WERI-Rb-1 (cell line): ENCODE measurements around the gene RD3L.

Source experiments
- DNase-seq: peaks from one replicate; pipeline ENCODE4 v3.0.0-alpha.2; 2020
- H3K27ac ChIP-seq: fragments of 250-450 bp; sonication (Bioruptor Pico); 2 replicates; pipeline ENCODE4 v1.5.1; 2020; ENCODE audit warnings: mild to moderate bottlenecking, moderate library complexity
- H3K27me3 ChIP-seq: fragments of 250-450 bp; sonication (Bioruptor Pico); 2 replicates; pipeline ENCODE4 v1.5.1; 2021; ENCODE audit warnings: mild to moderate bottlenecking, low read depth, moderate library complexity; ENCODE audit not compliant: insufficient read depth, severe bottlenecking
- H3K36me3 ChIP-seq: fragments of 250-450 bp; sonication (Bioruptor Pico); 2 replicates; pipeline ENCODE4 v1.5.1; 2020; ENCODE audit warnings: mild to moderate bottlenecking, moderate library complexity
- H3K4me3 ChIP-seq: 2 replicates; pipeline ENCODE4 v1.5.1; 2011; ENCODE audit warnings: low read depth, mild to moderate bottlenecking, control low read depth, low read length
- H3K9me3 ChIP-seq: fragments of 250-450 bp; sonication (Bioruptor Pico); 2 replicates; pipeline ENCODE4 v1.5.1; 2021; ENCODE audit warnings: mild to moderate bottlenecking, moderate library complexity; ENCODE audit not compliant: severe bottlenecking
- TF ChIP-seq, protein P1 (sequence below): IDR thresholded peaks from 2 replicates; pipeline ENCODE4 v1.5.1; 2011; ENCODE audit warnings: low read depth, mild to moderate bottlenecking, control low read depth, inconsistent platforms, low read length

The RD3L gene

DNA sequence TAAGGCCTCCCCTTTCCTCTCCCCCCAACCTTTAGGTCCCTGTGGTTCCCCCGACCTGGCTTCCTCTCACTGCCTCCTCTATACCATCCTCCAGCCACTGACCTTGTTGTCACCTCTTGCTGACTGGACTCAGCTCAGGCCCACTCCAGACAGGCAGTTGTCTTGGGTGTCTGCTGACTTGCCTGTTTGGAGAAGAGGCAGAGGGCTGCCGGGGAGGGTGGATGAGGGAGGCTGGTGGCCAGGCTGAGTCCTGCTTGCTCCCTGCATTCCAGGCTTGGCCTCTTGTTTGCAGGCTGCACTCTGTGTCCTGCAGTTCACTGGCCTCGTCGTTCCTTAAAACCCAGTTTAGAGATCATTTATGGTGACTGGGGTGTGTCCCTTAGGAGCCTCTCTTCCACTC is 31.0 kb upstream of the RD3L start:
- Histone ChIP-seq H3K36me3 (no peaks in the 10 kb centered on the region), H3K27ac (no peak overlapping the region), H3K4me3 (no peak overlapping the region), H3K27me3 (no peaks in the 10 kb centered on the region), H3K9me3 (no peaks in the 10 kb centered on the region)
- DNase-seq: no peak
- TF ChIP-seq, protein P1, sequence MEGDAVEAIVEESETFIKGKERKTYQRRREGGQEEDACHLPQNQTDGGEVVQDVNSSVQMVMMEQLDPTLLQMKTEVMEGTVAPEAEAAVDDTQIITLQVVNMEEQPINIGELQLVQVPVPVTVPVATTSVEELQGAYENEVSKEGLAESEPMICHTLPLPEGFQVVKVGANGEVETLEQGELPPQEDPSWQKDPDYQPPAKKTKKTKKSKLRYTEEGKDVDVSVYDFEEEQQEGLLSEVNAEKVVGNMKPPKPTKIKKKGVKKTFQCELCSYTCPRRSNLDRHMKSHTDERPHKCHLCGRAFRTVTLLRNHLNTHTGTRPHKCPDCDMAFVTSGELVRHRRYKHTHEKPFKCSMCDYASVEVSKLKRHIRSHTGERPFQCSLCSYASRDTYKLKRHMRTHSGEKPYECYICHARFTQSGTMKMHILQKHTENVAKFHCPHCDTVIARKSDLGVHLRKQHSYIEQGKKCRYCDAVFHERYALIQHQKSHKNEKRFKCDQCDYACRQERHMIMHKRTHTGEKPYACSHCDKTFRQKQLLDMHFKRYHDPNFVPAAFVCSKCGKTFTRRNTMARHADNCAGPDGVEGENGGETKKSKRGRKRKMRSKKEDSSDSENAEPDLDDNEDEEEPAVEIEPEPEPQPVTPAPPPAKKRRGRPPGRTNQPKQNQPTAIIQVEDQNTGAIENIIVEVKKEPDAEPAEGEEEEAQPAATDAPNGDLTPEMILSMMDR: no peak

DNA sequence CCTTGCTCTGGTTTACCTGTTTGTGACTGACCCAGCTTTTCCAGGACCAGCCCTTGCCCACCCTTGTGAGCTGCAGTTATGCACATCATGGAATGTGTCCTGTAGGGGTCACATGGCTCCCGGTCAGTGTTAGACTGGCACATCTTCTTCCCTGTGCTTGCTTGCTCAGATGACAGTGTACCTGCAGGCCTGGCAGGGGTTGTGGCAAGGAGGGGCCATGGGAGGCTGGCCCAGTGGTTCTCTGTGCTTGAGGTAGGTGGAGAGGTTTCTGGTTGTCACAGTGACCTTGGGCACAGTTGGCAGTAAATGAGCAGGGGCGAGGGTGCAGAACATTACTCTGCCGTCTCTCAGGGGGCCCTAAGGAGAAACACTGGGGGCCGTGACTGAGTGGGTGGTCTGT is 27.6 kb upstream of the RD3L start:
- TF ChIP-seq, protein P1: no peak
- Histone ChIP-seq H3K4me3 (no peak overlapping the region), H3K27me3 (no peaks in the 10 kb centered on the region), H3K27ac (no peak overlapping the region), H3K9me3 (no peaks in the 10 kb centered on the region), H3K36me3 (no peaks in the 10 kb centered on the region)
- no peak for DNase-seq

DNA sequence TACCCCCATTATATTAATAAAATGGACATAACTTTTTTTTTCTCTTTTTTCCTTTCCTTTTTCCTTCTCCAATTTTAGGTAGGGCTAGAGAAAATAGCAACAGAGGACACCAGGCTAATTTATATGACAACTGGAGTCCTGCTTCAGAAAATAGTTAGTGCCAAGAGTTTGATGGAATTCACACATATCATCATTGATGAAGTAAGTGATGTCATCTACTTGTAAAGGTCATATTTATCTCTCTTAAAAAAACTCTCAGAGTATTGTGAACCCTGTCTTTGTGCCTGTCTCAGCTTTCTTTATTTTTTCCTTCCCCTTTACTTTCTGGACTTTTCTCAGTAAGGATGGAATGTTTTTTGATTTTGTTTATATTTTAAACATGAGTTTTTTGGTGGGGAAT is 24.3 kb upstream of the RD3L start:
- H3K36me3 ChIP-seq: no peaks in the 10 kb centered on the region
- no peak for DNase-seq
- no peak overlapping the region for H3K27ac ChIP-seq
- no peaks in the 10 kb centered on the region for H3K9me3 ChIP-seq
- TF ChIP-seq, protein P1: no peak
- H3K4me3 ChIP-seq: no peak overlapping the region
- no peaks in the 10 kb centered on the region for H3K27me3 ChIP-seq

DNA sequence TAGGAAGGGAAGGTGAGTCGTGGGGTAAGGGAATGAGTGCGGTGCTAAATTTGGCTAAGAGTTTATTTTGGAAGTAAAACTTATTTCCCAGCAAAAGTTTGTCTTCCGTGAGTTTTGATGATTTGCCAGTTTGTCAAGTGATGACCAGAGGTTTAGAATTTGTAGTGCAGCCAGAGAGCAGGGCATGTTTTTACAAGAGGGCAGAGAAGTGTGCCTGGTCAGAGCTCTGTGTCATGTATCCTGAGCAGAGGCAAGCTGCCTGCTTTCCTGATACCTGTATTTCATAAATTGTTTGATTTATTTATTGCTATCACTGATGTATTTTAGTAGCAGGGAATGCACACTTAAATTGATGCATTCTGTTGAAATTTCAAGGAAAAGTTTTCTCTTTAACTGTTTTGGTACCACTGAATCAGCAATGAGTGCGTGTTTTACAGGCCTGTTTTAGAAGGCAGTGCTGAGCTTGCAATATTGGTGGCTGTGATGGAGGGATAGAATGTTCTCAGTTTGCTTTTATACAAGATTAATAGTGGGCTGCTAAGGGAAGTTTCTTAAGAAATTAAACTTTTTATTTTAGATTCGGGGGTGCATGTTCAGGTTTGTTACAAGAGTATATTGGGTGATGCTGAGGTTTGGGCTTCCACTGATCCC is 19.7 kb upstream of the RD3L start:
- no peak for DNase-seq
- H3K9me3 ChIP-seq: no peaks in the 10 kb centered on the region
- no peaks in the 10 kb centered on the region for H3K36me3 ChIP-seq
- no peak overlapping the region for H3K27ac ChIP-seq
- H3K27me3 ChIP-seq: no peaks in the 10 kb centered on the region
- no peak overlapping the region for H3K4me3 ChIP-seq
- TF ChIP-seq, protein P1: no peak

DNA sequence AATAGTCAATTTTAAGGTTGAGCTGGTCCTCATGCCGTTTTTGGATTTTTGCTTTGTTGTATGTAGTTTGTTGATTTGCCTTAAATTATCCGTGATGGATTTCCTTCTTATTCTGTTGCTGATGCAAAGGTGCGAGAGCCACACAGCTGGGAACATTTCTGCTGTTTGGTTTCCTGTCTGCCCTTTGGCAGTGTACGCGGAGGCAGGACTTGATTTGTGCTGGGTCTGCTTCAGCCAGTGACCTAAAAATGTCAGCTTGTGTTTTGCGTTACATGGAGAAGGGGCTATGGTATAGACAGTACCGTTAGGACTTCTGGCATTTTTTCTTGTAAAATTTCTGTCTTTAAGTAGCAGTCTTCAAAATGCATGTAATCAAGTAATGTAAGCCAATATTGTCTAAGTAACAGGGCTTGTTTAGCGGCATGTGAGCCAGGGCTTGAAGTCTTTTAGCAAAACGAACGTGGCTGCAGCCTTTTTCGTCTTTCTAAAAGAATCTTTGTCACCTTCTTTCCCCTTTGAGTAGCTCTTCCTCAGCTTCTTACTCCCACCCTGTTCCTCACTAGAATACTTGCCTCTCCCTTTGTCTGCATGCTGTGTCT is 18.2 kb upstream of the RD3L start:
- Histone ChIP-seq H3K9me3 (no peaks in the 10 kb centered on the region), H3K27me3 (no peaks in the 10 kb centered on the region), H3K27ac (no peak overlapping the region), H3K4me3 (no peak overlapping the region), H3K36me3 (no peaks in the 10 kb centered on the region)
- no peak for DNase-seq
- TF ChIP-seq, protein P1: no peak
